ENCODE data around the gene NOS3. TPM values are rescaled to one million over a fixed set of nuclear protein-coding genes. Genes with fewer than 3 reads are reported as not detected.
A peak's percentile ranks its signal among the peaks of the same experiment; 100 is the strongest.

NOS3 gene
- total RNA-seq, 1 donor from 2014 or later = 0.86 TPM

- Mint-ChIP-seq H3K36me3 (ENCODE audit: unreplicated experiment) (peaks cover 10% of the 10 kb centered on the region), H3K4me3 (ENCODE audit: unreplicated experiment) (peak overlapping the region; percentile 85), H3K27ac (ENCODE audit: unreplicated experiment) (no peak overlapping the region), H3K9me3 (ENCODE audit: unreplicated experiment) (peaks cover 13% of the 10 kb centered on the region), H3K27me3 (ENCODE audit: unreplicated experiment) (peaks cover 18% of the 10 kb centered on the region), H3K4me1 (ENCODE audit: low read depth, unreplicated experiment) (peaks cover 20% of the 10 kb centered on the region)
- peak; percentile 68 for DNase-seq
- TF ChIP-seq CTCF (IDR thresholded peaks at IDR 0.05; ENCODE audit: partially characterized antibody, unreplicated experiment) = no peak
Observed at GRCh38 chr7:150955519-150956394, 35.1 kb upstream of the NOS3 start.

GRCh38 chr7:150956395-150957132 lies 34.3 kb upstream of the NOS3 start:
- Mint-ChIP-seq H3K27me3 (ENCODE audit: unreplicated experiment) (peaks cover 17% of the 10 kb centered on the region), H3K27ac (ENCODE audit: unreplicated experiment) (no peak overlapping the region), H3K4me1 (ENCODE audit: low read depth, unreplicated experiment) (peaks cover 23% of the 10 kb centered on the region), H3K9me3 (ENCODE audit: unreplicated experiment) (peaks cover 16% of the 10 kb centered on the region), H3K4me3 (ENCODE audit: unreplicated experiment) (no peak overlapping the region), H3K36me3 (ENCODE audit: unreplicated experiment) (peaks cover 10% of the 10 kb centered on the region)
- no peak for DNase-seq
- TF ChIP-seq CTCF (IDR thresholded peaks at IDR 0.05; ENCODE audit: partially characterized antibody, unreplicated experiment) = no peak

GRCh38 chr7:150957133-150958020 lies 33.4 kb upstream of the NOS3 start:
- H3K9me3 Mint-ChIP-seq (ENCODE audit: unreplicated experiment) = peaks cover 21% of the 10 kb centered on the region
- no peak overlapping the region for H3K27ac Mint-ChIP-seq (ENCODE audit: unreplicated experiment)
- peaks cover 29% of the 10 kb centered on the region for H3K4me1 Mint-ChIP-seq (ENCODE audit: low read depth, unreplicated experiment)
- DNase-seq = no peak
- peaks cover 10% of the 10 kb centered on the region for H3K36me3 Mint-ChIP-seq (ENCODE audit: unreplicated experiment)
- H3K4me3 Mint-ChIP-seq (ENCODE audit: unreplicated experiment) = no peak overlapping the region
- no peak for TF ChIP-seq CTCF (IDR thresholded peaks at IDR 0.05; ENCODE audit: partially characterized antibody, unreplicated experiment)
- peaks cover 25% of the 10 kb centered on the region for H3K27me3 Mint-ChIP-seq (ENCODE audit: unreplicated experiment)

- no peak for TF ChIP-seq CTCF (IDR thresholded peaks at IDR 0.05; ENCODE audit: partially characterized antibody, unreplicated experiment)
- Mint-ChIP-seq H3K36me3 (ENCODE audit: unreplicated experiment) (peaks cover 10% of the 10 kb centered on the region), H3K9me3 (ENCODE audit: unreplicated experiment) (peaks cover 22% of the 10 kb centered on the region), H3K27me3 (ENCODE audit: unreplicated experiment) (peaks cover 27% of the 10 kb centered on the region), H3K4me3 (ENCODE audit: unreplicated experiment) (no peak overlapping the region), H3K4me1 (ENCODE audit: low read depth, unreplicated experiment) (peaks cover 34% of the 10 kb centered on the region), H3K27ac (ENCODE audit: unreplicated experiment) (no peak overlapping the region)
- no peak for DNase-seq
Observed at GRCh38 chr7:150958062-150958552, 32.7 kb upstream of the NOS3 start.

Data from glutamatergic neuron (in vitro differentiated cells).